ENCODE measurements around the gene EDARADD. TPM values are rescaled to one million over a fixed set of nuclear protein-coding genes. Genes with fewer than 3 reads are reported as not detected.

EDARADD gene
- total and polyA plus RNA-seq, 2 of the 13 experiments (the other 11 are each of a cell fraction or from before 2014, with no cell fraction given), result 0.03 TPM; not detected in 1

DNA sequence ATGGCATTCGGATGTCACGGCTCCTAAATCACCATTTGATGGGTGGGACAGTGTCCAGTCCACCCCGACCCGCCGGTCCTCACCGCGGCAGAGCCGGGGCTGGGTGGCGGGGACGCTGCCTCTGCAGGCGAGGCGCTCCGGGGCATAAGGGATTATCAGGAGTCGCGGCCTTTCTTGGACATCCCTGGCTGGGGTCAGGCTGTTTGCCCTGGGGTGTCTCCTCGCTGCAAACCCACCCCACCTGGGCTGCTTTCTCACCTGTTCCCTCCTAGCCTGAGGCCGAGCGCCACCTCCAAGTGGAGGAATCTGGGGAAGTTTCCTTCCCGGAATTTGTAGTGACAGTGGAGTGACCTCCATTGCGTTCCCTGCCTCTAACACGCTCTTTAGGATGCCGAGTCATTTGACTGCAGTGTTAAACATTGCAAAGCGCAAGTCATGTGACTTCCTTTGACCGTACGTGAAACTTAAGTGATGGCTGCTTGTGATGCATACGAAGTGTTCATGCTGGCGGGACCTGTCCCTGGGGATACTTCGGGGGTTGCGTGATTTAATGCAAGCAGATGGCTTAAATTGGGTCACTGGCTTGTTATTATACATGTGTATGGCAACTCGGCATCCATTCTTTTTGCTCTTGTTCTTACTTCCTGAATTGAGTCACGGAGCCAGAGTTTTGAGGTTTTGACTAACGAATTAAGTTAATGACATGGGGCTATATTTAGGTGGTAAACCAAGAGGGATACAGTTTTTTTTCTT is 130.2 kb downstream of the EDARADD start (continued):
- TF ChIP-seq, protein P1, sequence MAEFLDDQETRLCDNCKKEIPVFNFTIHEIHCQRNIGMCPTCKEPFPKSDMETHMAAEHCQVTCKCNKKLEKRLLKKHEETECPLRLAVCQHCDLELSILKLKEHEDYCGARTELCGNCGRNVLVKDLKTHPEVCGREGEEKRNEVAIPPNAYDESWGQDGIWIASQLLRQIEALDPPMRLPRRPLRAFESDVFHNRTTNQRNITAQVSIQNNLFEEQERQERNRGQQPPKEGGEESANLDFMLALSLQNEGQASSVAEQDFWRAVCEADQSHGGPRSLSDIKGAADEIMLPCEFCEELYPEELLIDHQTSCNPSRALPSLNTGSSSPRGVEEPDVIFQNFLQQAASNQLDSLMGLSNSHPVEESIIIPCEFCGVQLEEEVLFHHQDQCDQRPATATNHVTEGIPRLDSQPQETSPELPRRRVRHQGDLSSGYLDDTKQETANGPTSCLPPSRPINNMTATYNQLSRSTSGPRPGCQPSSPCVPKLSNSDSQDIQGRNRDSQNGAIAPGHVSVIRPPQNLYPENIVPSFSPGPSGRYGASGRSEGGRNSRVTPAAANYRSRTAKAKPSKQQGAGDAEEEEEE (CRISPR knock-in tag; IDR thresholded peaks at IDR 0.05; ENCODE audit: borderline replicate concordance), result no peak
- TF ChIP-seq RBM39 (IDR thresholded peaks at IDR 0.05; ENCODE audit: low read depth, low read length, poor library complexity, severe bottlenecking), result no peak
- TF ChIP-seq TAF1 (CRISPR knock-in tag; IDR thresholded peaks at IDR 0.05), result peak; percentile 37; the same call in 1 of the 2 replicates
- TF ChIP-seq EEA1 (CRISPR knock-in tag; IDR thresholded peaks at IDR 0.05; ENCODE audit: borderline replicate concordance), result no peak
- TF ChIP-seq U2AF1 (optimal IDR thresholded peaks at IDR 0.05; ENCODE audit: low read depth, low read length), result no peak
- no peak for TF ChIP-seq ATF7-NPFF (CRISPR knock-in tag; IDR thresholded peaks at IDR 0.05; ENCODE audit: low read depth)
- no peak for TF ChIP-seq NR3C1 (CRISPR knock-in tag; IDR thresholded peaks at IDR 0.05)
- TF ChIP-seq, protein P2, sequence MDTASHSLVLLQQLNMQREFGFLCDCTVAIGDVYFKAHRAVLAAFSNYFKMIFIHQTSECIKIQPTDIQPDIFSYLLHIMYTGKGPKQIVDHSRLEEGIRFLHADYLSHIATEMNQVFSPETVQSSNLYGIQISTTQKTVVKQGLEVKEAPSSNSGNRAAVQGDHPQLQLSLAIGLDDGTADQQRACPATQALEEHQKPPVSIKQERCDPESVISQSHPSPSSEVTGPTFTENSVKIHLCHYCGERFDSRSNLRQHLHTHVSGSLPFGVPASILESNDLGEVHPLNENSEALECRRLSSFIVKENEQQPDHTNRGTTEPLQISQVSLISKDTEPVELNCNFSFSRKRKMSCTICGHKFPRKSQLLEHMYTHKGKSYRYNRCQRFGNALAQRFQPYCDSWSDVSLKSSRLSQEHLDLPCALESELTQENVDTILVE (CRISPR knock-in tag; IDR thresholded peaks at IDR 0.05), result no peak
- peak; percentile 51; the same call in 1 of the 2 replicates for TF ChIP-seq ZNF501 (CRISPR knock-in tag; IDR thresholded peaks at IDR 0.05)
- TF ChIP-seq SOX5 (CRISPR knock-in tag; IDR thresholded peaks at IDR 0.05; ENCODE audit: borderline replicate concordance), result peak; percentile 37; the same call in 1 of the 2 replicates
- TF ChIP-seq SIX1 (CRISPR knock-in tag; IDR thresholded peaks at IDR 0.05; ENCODE audit: borderline replicate concordance), result no peak
- peak; percentile 51; the same call in 1 of the 2 replicates for TF ChIP-seq PHF8 (CRISPR knock-in tag; IDR thresholded peaks at IDR 0.05)
- no peak for TF ChIP-seq SNRNP70 (IDR thresholded peaks at IDR 0.05; ENCODE audit: low read depth, low read length)
- TF ChIP-seq SMARCE1 (IDR thresholded peaks at IDR 0.05; ENCODE audit: borderline replicate concordance), result no peak
- TF ChIP-seq ZNF768 (CRISPR knock-in tag; IDR thresholded peaks at IDR 0.05), result no peak
- TF ChIP-seq, protein P3, sequence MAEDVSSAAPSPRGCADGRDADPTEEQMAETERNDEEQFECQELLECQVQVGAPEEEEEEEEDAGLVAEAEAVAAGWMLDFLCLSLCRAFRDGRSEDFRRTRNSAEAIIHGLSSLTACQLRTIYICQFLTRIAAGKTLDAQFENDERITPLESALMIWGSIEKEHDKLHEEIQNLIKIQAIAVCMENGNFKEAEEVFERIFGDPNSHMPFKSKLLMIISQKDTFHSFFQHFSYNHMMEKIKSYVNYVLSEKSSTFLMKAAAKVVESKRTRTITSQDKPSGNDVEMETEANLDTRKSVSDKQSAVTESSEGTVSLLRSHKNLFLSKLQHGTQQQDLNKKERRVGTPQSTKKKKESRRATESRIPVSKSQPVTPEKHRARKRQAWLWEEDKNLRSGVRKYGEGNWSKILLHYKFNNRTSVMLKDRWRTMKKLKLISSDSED (CRISPR knock-in tag; IDR thresholded peaks at IDR 0.05), result no peak
- TF ChIP-seq TFAP4 (IDR thresholded peaks at IDR 0.05; ENCODE audit: borderline replicate concordance, low read depth), result peak; percentile 33; the same call in 1 of the 2 replicates
- no peak; the same call in 1 of the 2 replicates for TF ChIP-seq ZNF292 (CRISPR knock-in tag; IDR thresholded peaks at IDR 0.05; ENCODE audit: borderline replicate concordance, low read depth)
- no peak for TF ChIP-seq ZNF75D (CRISPR knock-in tag; IDR thresholded peaks at IDR 0.05; ENCODE audit: borderline replicate concordance)
- TF ChIP-seq RFX1 (IDR thresholded peaks at IDR 0.05), result no peak
- TF ChIP-seq, protein P4, sequence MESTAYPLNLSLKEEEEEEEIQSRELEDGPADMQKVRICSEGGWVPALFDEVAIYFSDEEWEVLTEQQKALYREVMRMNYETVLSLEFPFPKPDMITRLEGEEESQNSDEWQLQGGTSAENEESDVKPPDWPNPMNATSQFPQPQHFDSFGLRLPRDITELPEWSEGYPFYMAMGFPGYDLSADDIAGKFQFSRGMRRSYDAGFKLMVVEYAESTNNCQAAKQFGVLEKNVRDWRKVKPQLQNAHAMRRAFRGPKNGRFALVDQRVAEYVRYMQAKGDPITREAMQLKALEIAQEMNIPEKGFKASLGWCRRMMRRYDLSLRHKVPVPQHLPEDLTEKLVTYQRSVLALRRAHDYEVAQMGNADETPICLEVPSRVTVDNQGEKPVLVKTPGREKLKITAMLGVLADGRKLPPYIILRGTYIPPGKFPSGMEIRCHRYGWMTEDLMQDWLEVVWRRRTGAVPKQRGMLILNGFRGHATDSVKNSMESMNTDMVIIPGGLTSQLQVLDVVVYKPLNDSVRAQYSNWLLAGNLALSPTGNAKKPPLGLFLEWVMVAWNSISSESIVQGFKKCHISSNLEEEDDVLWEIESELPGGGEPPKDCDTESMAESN (CRISPR knock-in tag; conservative IDR thresholded peaks at IDR 0.05), result 0 out of 2 replicates have a peak, but pooled peaks have one; percentile 20
- TF ChIP-seq, protein P5, sequence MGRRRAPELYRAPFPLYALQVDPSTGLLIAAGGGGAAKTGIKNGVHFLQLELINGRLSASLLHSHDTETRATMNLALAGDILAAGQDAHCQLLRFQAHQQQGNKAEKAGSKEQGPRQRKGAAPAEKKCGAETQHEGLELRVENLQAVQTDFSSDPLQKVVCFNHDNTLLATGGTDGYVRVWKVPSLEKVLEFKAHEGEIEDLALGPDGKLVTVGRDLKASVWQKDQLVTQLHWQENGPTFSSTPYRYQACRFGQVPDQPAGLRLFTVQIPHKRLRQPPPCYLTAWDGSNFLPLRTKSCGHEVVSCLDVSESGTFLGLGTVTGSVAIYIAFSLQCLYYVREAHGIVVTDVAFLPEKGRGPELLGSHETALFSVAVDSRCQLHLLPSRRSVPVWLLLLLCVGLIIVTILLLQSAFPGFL (CRISPR knock-in tag; IDR thresholded peaks at IDR 0.05), result no peak

Data from HepG2 (cell line).